ENCODE results near the gene SSBP2. TPM values are rescaled to one million over a fixed set of nuclear protein-coding genes. Genes with fewer than 3 reads are reported as not detected.

Gene SSBP2
- total and polyA plus RNA-seq, 2 of the 8 experiments (the other 6 are each of a cell fraction or from before 2014, with no cell fraction given), result 21.5 to 36.2 TPM

DNA sequence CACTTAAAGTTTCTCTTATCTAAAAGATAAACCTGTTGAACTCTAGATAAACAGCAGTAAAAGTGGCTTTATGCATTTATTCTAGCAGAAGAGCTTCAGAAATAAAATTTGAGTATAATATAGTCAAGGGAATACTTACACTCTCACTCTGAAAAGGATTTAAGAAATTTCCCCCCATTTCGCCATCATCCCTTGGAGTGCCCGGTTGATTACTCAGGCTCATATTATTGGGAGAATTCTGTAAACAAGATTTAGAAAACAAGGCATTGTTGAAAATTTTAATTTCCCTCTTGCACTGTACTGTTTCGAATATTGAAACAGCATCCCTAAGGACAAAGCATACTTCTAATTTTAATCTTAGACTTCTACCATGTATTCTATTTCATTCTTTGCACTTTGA lies 322.5 kb downstream of the SSBP2 start (continued):
- TF ChIP-seq CTCF (IDR thresholded peaks at IDR 0.05; ENCODE audit: control extremely low read depth in 1 of 3, insufficient read depth in 1 of 3, low read depth in 1 of 3, low read length in 3 of 3) (no peak), TBP (IDR thresholded peaks at IDR 0.05; ENCODE audit: low read depth, low read length) (no peak), EP300 (IDR thresholded peaks at IDR 0.05; ENCODE audit: borderline replicate concordance in 1 of 2, low read depth in 2 of 2, low read length in 2 of 2) (no peak), NRF1 (IDR thresholded peaks at IDR 0.05; ENCODE audit: low read depth, low read length) (no peak), YY1 (IDR thresholded peaks at IDR 0.05; ENCODE audit: low read depth, low read length) (no peak), ATF2 (IDR thresholded peaks at IDR 0.05; ENCODE audit: low read length) (no peak), KDM5A (IDR thresholded peaks at IDR 0.05; ENCODE audit: low read length) (no peak), ATF3 (IDR thresholded peaks at IDR 0.05; ENCODE audit: insufficient read depth, low read depth, low read length) (no peak)
